ENCODE results near the gene STX3. TPM values are rescaled to one million over a fixed set of nuclear protein-coding genes. Genes with fewer than 3 reads are reported as not detected.

Gene STX3
- total and polyA plus RNA-seq, 2 of the 8 experiments (the other 6 are each of a cell fraction or from before 2014, with no cell fraction given): 50.5 to 56.1 TPM

GRCh38 chr11:59854871-59855270 lies 99.7 kb downstream of the STX3 start:
- Histone ChIP-seq H4K91ac (replicated peaks; ENCODE audit: insufficient read length, low read length) (no peak overlapping the region), H3K18ac (ENCODE audit: extremely low read depth, low read length) (no peak overlapping the region), H3K23me2 (ENCODE audit: low read depth, low read length) (no peaks in the 10 kb centered on the region), H3K27me3 (replicated peaks in 1 of 4; ENCODE audit: control insufficient read depth in 3 of 4, extremely low read depth in 1 of 4, insufficient read depth in 3 of 4, low read length in 3 of 4) (no peaks in the 10 kb centered on the region), H3K9ac (replicated peaks in 1 of 4; ENCODE audit: extremely low read depth in 1 of 4, low read depth in 3 of 4, low read length in 3 of 4) (no peak overlapping the region), H3K4me2 (ENCODE audit: insufficient read depth in 1 of 2, low read depth in 2 of 2, low read length in 2 of 2) (no peak overlapping the region), H2BK5ac (ENCODE audit: low read depth, low read length) (no peak overlapping the region), H2BK15ac (ENCODE audit: low read length) (no peak overlapping the region), H2BK20ac (ENCODE audit: low read length) (no peak overlapping the region), H4K5ac (ENCODE audit: insufficient read length, low read depth, low read length) (no peak overlapping the region), H4K20me1 (replicated peaks in 1 of 2; ENCODE audit: control insufficient read depth in 1 of 2, insufficient read depth in 2 of 2, low read length in 2 of 2) (no peaks in the 10 kb centered on the region), H2BK12ac (ENCODE audit: low read depth, low read length) (no peak overlapping the region), H3K36me3 (ENCODE audit: control insufficient read depth in 2 of 4, insufficient read depth in 4 of 4, low read length in 3 of 4) (no peaks in the 10 kb centered on the region), H4K8ac (ENCODE audit: extremely low read depth, insufficient read depth, low read length) (no peak overlapping the region), H3K4me3 (ENCODE audit: extremely low read depth in 1 of 4, insufficient read depth in 2 of 4, low read depth in 3 of 4, low read length in 4 of 4) (no peak overlapping the region), H3K4me1 (replicated peaks in 1 of 4; ENCODE audit: control insufficient read depth in 3 of 4, insufficient read depth in 4 of 4, low read length in 3 of 4) (peaks cover 0 to 8% (median 3%) of the 10 kb centered on the region in 4 experiments; a peak in 4 of 7 replicates), H2AK5ac (ENCODE audit: low read depth, low read length) (no peak overlapping the region), H3K79me1 (ENCODE audit: low read depth, low read length) (no peaks in the 10 kb centered on the region), H3K9me3 (ENCODE audit: insufficient read depth in 2 of 2, low read depth in 1 of 2, low read length in 1 of 2) (no peaks in the 10 kb centered on the region), H3K27ac (ENCODE audit: low read depth, low read length) (no peak overlapping the region), H2AFZ (ENCODE audit: low read length) (no peak overlapping the region), H3K14ac (ENCODE audit: insufficient read length) (no peak overlapping the region), H2BK120ac (replicated peaks; ENCODE audit: low read depth, low read length) (no peak overlapping the region), H3K79me2 (ENCODE audit: control insufficient read depth in 1 of 2, insufficient read depth in 2 of 2, low read length in 2 of 2) (no peaks in the 10 kb centered on the region), H3K4ac (replicated peaks; ENCODE audit: insufficient read length, low read depth, low read length) (no peak overlapping the region), H3K23ac (ENCODE audit: insufficient read length) (no peak overlapping the region), H3K56ac (replicated peaks; ENCODE audit: insufficient read length, low read depth, low read length) (no peak overlapping the region)
- ChIA-PET POLR2A (ENCODE audit: partially characterized antibody) (interaction anchor here (1.2 kb wide), 1 partner anchor 45 kb away, joined by 3 read pairs; no protein-coding TSS in a partner anchor), CTCF (ENCODE audit: partially characterized antibody) (no interaction called here)
- TF ChIP-seq GTF2F1 (IDR thresholded peaks at IDR 0.05; ENCODE audit: borderline replicate concordance, low read depth, low read length) (no peak), HDAC2 (IDR thresholded peaks at IDR 0.05; ENCODE audit: borderline replicate concordance in 1 of 2, low read depth in 2 of 2, low read length in 2 of 2) (no peak), SP4 (IDR thresholded peaks at IDR 0.05; ENCODE audit: low read length) (no peak), EZH2 (IDR thresholded peaks at IDR 0.05; ENCODE audit: low read depth, low read length, severe bottlenecking) (no peak)
- DNase-seq (ENCODE audit: low read depth in 1 of 2, low spot score in 2 of 2) (no peak), FAIRE-seq (no peak)
- 88% methylated on average over 2 of the region's 2 CpGs; no CpG with 5 or more reads in 1 of the 2 experiments for WGBS, 2 experiments (ENCODE audit: extremely low coverage in 1 of 2, insufficient coverage in 1 of 2, insufficient read length in 1 of 2, insufficient replicate concordance in 2 of 2, low coverage in 1 of 2, low lambda C conversion rate in 2 of 2, missing lambda C conversion rate in 1 of 2)

Measured in H1 (cell line).